ENCODE measurements around the gene EOGT.

Gene EOGT

GRCh38 chr3:69011096-69011730, 2.3 kb downstream of the EOGT start:
- intact Hi-C loops (cut with DNase I): no loop called here
- no peak for DNase-seq

GRCh38 chr3:69009559-69010410, 3.7 kb downstream of the EOGT start:
- no peak for DNase-seq

GRCh38 chr3:69008980-69009379, 4.5 kb downstream of the EOGT start:
- intact Hi-C loops (cut with DNase I): no loop called here
- DNase-seq: no peak

More at GRCh38 chr3:69009559-69010410, 3.7 kb downstream of the EOGT start:
- intact Hi-C loops (cut with DNase I): no loop called here

GRCh38 chr3:69005791-69006482, 7.5 kb downstream of the EOGT start:
- DNase-seq: no peak
- intact Hi-C loops (cut with DNase I): no loop called here

- DNase-seq: no peak
- intact Hi-C loops (cut with DNase I): no loop called here
These were observed 8.3 kb downstream of the EOGT start for GRCh38 chr3:69005071-69005790.

- intact Hi-C loops (cut with DNase I): no loop called here
- DNase-seq: no peak
These were observed 9.3 kb downstream of the EOGT start for GRCh38 chr3:69004138-69004537.

GRCh38 chr3:68999605-69000004, 13.9 kb downstream of the EOGT start:
- intact Hi-C loops (cut with DNase I): no loop called here

GRCh38 chr3:68999158-68999557, 14.3 kb downstream of the EOGT start:
- intact Hi-C loops (cut with DNase I): no loop called here
- DNase-seq: no peak

More at GRCh38 chr3:68999605-69000004, 13.9 kb downstream of the EOGT start:
- DNase-seq: no peak

- no peak for DNase-seq
- intact Hi-C loops (cut with DNase I): no loop called here
These were observed 15.6 kb downstream of the EOGT start for GRCh38 chr3:68997887-68998286.

GRCh38 chr3:68996356-68996995, 17.0 kb downstream of the EOGT start:
- intact Hi-C loops (cut with DNase I): no loop called here
- DNase-seq: peak in 1 of 42 donors; percentile 32

- no peak for DNase-seq
- intact Hi-C loops (cut with DNase I): no loop called here
These were observed 24.7 kb downstream of the EOGT start for GRCh38 chr3:68988740-68989139.

- DNase-seq: no peak
- intact Hi-C loops (cut with DNase I): no loop called here
These were observed 26.2 kb downstream of the EOGT start for GRCh38 chr3:68987322-68987721.

- intact Hi-C loops (cut with DNase I): no loop called here
- DNase-seq: no peak
These were observed 26.8 kb downstream of the EOGT start for GRCh38 chr3:68986496-68987208.

GRCh38 chr3:68985146-68985790, 28.2 kb downstream of the EOGT start:
- intact Hi-C loops (cut with DNase I): no loop called here
- no peak for DNase-seq

GRCh38 chr3:68984011-68984530, 29.4 kb downstream of the EOGT start:
- no peak for DNase-seq
- intact Hi-C loops (cut with DNase I): no loop called here

- DNase-seq: no peak
- intact Hi-C loops (cut with DNase I): no loop called here
These were observed 35.9 kb downstream of the EOGT start for GRCh38 chr3:68977486-68978167.

GRCh38 chr3:68974711-68975110, 38.8 kb downstream of the EOGT start:
- intact Hi-C loops (cut with DNase I): no loop called here
- no peak for DNase-seq
